GM23338 (cell line): ENCODE measurements around the gene NME9. TPM values are rescaled to one million over a fixed set of nuclear protein-coding genes. Genes with fewer than 3 reads are reported as not detected.

Source experiments
- ATAC-seq: fragments of 200-7000 bp; cut with Tn5 transposase; 3 replicates; pipeline ENCODE4 v1.9.1; 2020
- DNase-seq: peaks from one replicate; pipeline ENCODE4 v3.0.0-alpha.2; 2015; ENCODE audit warnings: low spot score
- H2AFZ ChIP-seq: fragments of 200-600 bp; sonication (generic); 2 replicates; pipeline ENCODE4 v1.8.0; 2016; ENCODE audit warnings: antibody characterized with exemption, mild to moderate bottlenecking, moderate library complexity
- H3F3A ChIP-seq: fragments of 200-600 bp; sonication (generic); replicated peaks from 2 replicates; pipeline ENCODE4 v1.8.0; 2017; ENCODE audit warnings: antibody characterized with exemption, mixed run types, low read depth
- H3K27ac ChIP-seq: fragments of 200-600 bp; sonication (generic); 2 replicates; pipeline ENCODE4 v1.6.1; 2016; ENCODE audit warnings: low read depth
- H3K27me3 ChIP-seq: fragments of 200-600 bp; sonication (generic); 2 replicates; pipeline ENCODE4 v1.8.0; 2016; ENCODE audit warnings: mild to moderate bottlenecking, mixed run types, moderate library complexity; ENCODE audit not compliant: insufficient read depth
- H3K36me3 ChIP-seq: fragments of 200-600 bp; sonication (generic); 2 replicates; pipeline ENCODE4 v1.8.0; 2016; ENCODE audit warnings: mild to moderate bottlenecking; ENCODE audit not compliant: insufficient read depth
- H3K4me1 ChIP-seq: fragments of 200-600 bp; sonication (generic); 2 replicates; pipeline ENCODE4 v1.8.0; 2016; ENCODE audit warnings: mild to moderate bottlenecking, moderate library complexity; ENCODE audit not compliant: insufficient read depth
- H3K4me2 ChIP-seq: fragments of 200-600 bp; sonication (generic); 2 replicates; pipeline ENCODE4 v1.7.1; 2017; ENCODE audit warnings: mixed run types
- H3K4me3 ChIP-seq: fragments of 200-600 bp; sonication (generic); 2 replicates; pipeline ENCODE4 v1.6.1; 2016; ENCODE audit warnings: mixed run types
- H3K79me2 ChIP-seq: fragments of 200-600 bp; sonication (generic); replicated peaks from 2 replicates; pipeline ENCODE4 v1.8.0; 2017; ENCODE audit warnings: mild to moderate bottlenecking; ENCODE audit not compliant: insufficient read depth
- H3K9me2 ChIP-seq: fragments of 200-600 bp; sonication (generic); 2 replicates; pipeline ENCODE4 v1.8.0; 2017; ENCODE audit not compliant: insufficient read depth
- H4K20me1 ChIP-seq: fragments of 200-600 bp; sonication (generic); replicated peaks from 2 replicates; pipeline ENCODE4 v1.8.0; 2017; ENCODE audit warnings: mild to moderate bottlenecking; ENCODE audit not compliant: insufficient read depth
- H3K27ac Mint-ChIP-seq: 2 replicates; pipeline ENCODE4 v1.8.0; 2020; ENCODE audit warnings: inconsistent platforms, mild to moderate bottlenecking, moderate library complexity, mixed read lengths
- H3K27me3 Mint-ChIP-seq: 3 replicates; pipeline ENCODE4 v1.8.0; 2022; ENCODE audit warnings: low read depth, mild to moderate bottlenecking, moderate library complexity, mixed read lengths, inconsistent platforms; ENCODE audit not compliant: insufficient read depth, poor library complexity
- H3K36me3 Mint-ChIP-seq: 3 replicates; pipeline ENCODE4 v1.8.0; 2021; ENCODE audit warnings: low read depth, mild to moderate bottlenecking, inconsistent platforms, moderate library complexity, mixed read lengths
- H3K4me1 Mint-ChIP-seq: 3 replicates; pipeline ENCODE4 v1.8.0; 2020; ENCODE audit warnings: mild to moderate bottlenecking, inconsistent platforms, mixed read lengths
- H3K4me3 Mint-ChIP-seq: 3 replicates; pipeline ENCODE4 v1.8.0; 2021; ENCODE audit warnings: moderate library complexity, mild to moderate bottlenecking, inconsistent platforms, mixed read lengths
- H3K9me3 Mint-ChIP-seq: 3 replicates; pipeline ENCODE4 v1.8.0; 2020; ENCODE audit warnings: moderate library complexity, mild to moderate bottlenecking, inconsistent platforms, mixed read lengths
- CREB1 ChIP-seq: fragments of 250-450 bp; sonication (Bioruptor Pico); IDR thresholded peaks from 2 replicates; pipeline ENCODE4 v1.5.0; 2020; ENCODE audit warnings: low read depth, mild to moderate bottlenecking, moderate library complexity
- CTCF ChIP-seq, 2 experiments: fragments of 200-600 bp in 1 of 2; sonication (generic) in 1 of 2; conservative IDR thresholded peaks; 2 replicates each; pipeline versions ENCODE4 v1.5.1 to v1.6.1; 2016 to 2017; ENCODE audit warnings: antibody characterized with exemption in 2 of 2, low read depth in 2 of 2, mild to moderate bottlenecking in 2 of 2, moderate library complexity in 1 of 2
- EZH2 ChIP-seq: fragments of 200-600 bp; sonication (generic); IDR thresholded peaks from one replicate; pipeline ENCODE4 v1.8.0; 2017; ENCODE audit warnings: antibody characterized with exemption, mild to moderate bottlenecking, low read depth; ENCODE audit not compliant: unreplicated experiment
- EZH2phosphoT487 ChIP-seq: fragments of 200-600 bp; sonication (generic); IDR thresholded peaks from one replicate; pipeline ENCODE4 v1.8.1; 2018; ENCODE audit warnings: antibody characterized with exemption; ENCODE audit not compliant: unreplicated experiment
- JUNB ChIP-seq: IDR thresholded peaks from one replicate; pipeline ENCODE4 v1.6.1; 2016; ENCODE audit warnings: antibody characterized with exemption; ENCODE audit not compliant: unreplicated experiment
- NANOG ChIP-seq: IDR thresholded peaks from 2 replicates; pipeline ENCODE4 v1.6.1; 2016; ENCODE audit warnings: antibody characterized with exemption, borderline replicate concordance
- POLR2AphosphoS5 ChIP-seq: IDR thresholded peaks from 2 replicates; pipeline ENCODE4 v1.6.1; 2016; ENCODE audit warnings: antibody characterized with exemption, low read depth
- STAT1 ChIP-seq: IDR thresholded peaks from one replicate; pipeline ENCODE4 v1.6.1; 2016; ENCODE audit warnings: antibody characterized with exemption; ENCODE audit not compliant: unreplicated experiment
- ZNF114 ChIP-seq: fragments of 250-450 bp; sonication (Bioruptor Pico); IDR thresholded peaks from 2 replicates; pipeline ENCODE4 v1.5.0; 2020; ENCODE audit warnings: mild to moderate bottlenecking, moderate library complexity
- ZNF331 ChIP-seq: fragments of 250-450 bp; sonication (Bioruptor Pico); IDR thresholded peaks from 2 replicates; pipeline ENCODE4 v1.5.0; 2020; ENCODE audit warnings: low read depth, mild to moderate bottlenecking, moderate library complexity
- ZNF462 ChIP-seq: fragments of 250-450 bp; sonication (Bioruptor Pico); IDR thresholded peaks from 2 replicates; pipeline ENCODE4 v1.5.0; 2020; ENCODE audit warnings: mild to moderate bottlenecking, moderate library complexity
- polyA plus RNA-seq: library from polyadenylated mRNA; unstranded; fragments of >200 nt; fragmentation: Nextera tagmentation; extraction: Ambion mirVana; gene quantifications from 2 replicates; pipeline ENCODE4 v1.2.1, GENCODE V29; 2016
- total RNA-seq: library from RNA; depleted of rRNA; stranded (reverse); fragments of >200 nt; shearing (Covaris generic); gene quantifications from 2 replicates; pipeline ENCODE4 v1.2.3, GENCODE V29; 2014
- TF ChIP-seq, protein P1 (sequence below): IDR thresholded peaks from 2 replicates; pipeline ENCODE4 v1.6.1; 2016; ENCODE audit warnings: antibody characterized with exemption
- TF ChIP-seq, protein P2 (sequence below): IDR thresholded peaks from one replicate; pipeline ENCODE4 v1.6.1; 2018; ENCODE audit warnings: antibody characterized with exemption; ENCODE audit not compliant: unreplicated experiment

Gene NME9
- total and polyA plus RNA-seq, 2 experiments from 2014 or later: 0.14 to 2.0 TPM

- no peaks in the 10 kb centered on the region for H3K9me3 Mint-ChIP-seq
- H3K4me1 Mint-ChIP-seq: peaks cover 35% of the 10 kb centered on the region
- Histone ChIP-seq H3K27ac (no peak overlapping the region), H3K36me3 (no peaks in the 10 kb centered on the region), H2AFZ (no peak overlapping the region), H3K9me2 (no peaks in the 10 kb centered on the region), H3K79me2 (no peaks in the 10 kb centered on the region), H4K20me1 (no peaks in the 10 kb centered on the region), H3K4me1 (peaks cover 23% of the 10 kb centered on the region), H3F3A (no peaks in the 10 kb centered on the region), H3K27me3 (no peaks in the 10 kb centered on the region), H3K4me2 (0 out of 2 replicates have a peak overlapping the region, but pooled peaks have one; percentile 24), H3K4me3 (no peak overlapping the region)
- no peak overlapping the region for H3K4me3 Mint-ChIP-seq
- peak overlapping the region; percentile 71 for H3K27ac Mint-ChIP-seq
- no peaks in the 10 kb centered on the region for H3K36me3 Mint-ChIP-seq
- ATAC-seq (peak; percentile 59), DNase-seq (peak; percentile 50)
- TF ChIP-seq STAT1: no peak
- TF ChIP-seq EZH2phosphoT487: no peak
- no peak for TF ChIP-seq JUNB
- no peak for TF ChIP-seq NANOG
- no peak for TF ChIP-seq ZNF462 (CRISPR knock-in tag)
- no peak for TF ChIP-seq ZNF114 (CRISPR knock-in tag)
- TF ChIP-seq, protein P1, sequence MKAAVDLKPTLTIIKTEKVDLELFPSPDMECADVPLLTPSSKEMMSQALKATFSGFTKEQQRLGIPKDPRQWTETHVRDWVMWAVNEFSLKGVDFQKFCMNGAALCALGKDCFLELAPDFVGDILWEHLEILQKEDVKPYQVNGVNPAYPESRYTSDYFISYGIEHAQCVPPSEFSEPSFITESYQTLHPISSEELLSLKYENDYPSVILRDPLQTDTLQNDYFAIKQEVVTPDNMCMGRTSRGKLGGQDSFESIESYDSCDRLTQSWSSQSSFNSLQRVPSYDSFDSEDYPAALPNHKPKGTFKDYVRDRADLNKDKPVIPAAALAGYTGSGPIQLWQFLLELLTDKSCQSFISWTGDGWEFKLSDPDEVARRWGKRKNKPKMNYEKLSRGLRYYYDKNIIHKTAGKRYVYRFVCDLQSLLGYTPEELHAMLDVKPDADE: no peak
- TF ChIP-seq, protein P2, sequence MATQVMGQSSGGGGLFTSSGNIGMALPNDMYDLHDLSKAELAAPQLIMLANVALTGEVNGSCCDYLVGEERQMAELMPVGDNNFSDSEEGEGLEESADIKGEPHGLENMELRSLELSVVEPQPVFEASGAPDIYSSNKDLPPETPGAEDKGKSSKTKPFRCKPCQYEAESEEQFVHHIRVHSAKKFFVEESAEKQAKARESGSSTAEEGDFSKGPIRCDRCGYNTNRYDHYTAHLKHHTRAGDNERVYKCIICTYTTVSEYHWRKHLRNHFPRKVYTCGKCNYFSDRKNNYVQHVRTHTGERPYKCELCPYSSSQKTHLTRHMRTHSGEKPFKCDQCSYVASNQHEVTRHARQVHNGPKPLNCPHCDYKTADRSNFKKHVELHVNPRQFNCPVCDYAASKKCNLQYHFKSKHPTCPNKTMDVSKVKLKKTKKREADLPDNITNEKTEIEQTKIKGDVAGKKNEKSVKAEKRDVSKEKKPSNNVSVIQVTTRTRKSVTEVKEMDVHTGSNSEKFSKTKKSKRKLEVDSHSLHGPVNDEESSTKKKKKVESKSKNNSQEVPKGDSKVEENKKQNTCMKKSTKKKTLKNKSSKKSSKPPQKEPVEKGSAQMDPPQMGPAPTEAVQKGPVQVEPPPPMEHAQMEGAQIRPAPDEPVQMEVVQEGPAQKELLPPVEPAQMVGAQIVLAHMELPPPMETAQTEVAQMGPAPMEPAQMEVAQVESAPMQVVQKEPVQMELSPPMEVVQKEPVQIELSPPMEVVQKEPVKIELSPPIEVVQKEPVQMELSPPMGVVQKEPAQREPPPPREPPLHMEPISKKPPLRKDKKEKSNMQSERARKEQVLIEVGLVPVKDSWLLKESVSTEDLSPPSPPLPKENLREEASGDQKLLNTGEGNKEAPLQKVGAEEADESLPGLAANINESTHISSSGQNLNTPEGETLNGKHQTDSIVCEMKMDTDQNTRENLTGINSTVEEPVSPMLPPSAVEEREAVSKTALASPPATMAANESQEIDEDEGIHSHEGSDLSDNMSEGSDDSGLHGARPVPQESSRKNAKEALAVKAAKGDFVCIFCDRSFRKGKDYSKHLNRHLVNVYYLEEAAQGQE: no peak
- no peak for TF ChIP-seq CTCF (conservative IDR thresholded peaks at IDR 0.05; ENCODE audit: low read depth in 2 of 2)
- TF ChIP-seq POLR2AphosphoS5: no peak
- no peak for TF ChIP-seq EZH2
- no peak for TF ChIP-seq ZNF331 (CRISPR knock-in tag)
- no peak for TF ChIP-seq CREB1 (CRISPR knock-in tag)
- H3K27me3 Mint-ChIP-seq: peaks cover 4% of the 10 kb centered on the region
Measured at GRCh38 chr3:138336454-138336999, 6.9 kb upstream of the NME9 start.
